Hepatocyte (in vitro differentiated cells): ENCODE measurements around the gene SHH.

ENCODE experiments used
- EZH2phosphoT487 ChIP-seq: fragments of 200-600 bp; sonication (generic); IDR thresholded peaks from one replicate; pipeline ENCODE4 v1.6.1; 2018; ENCODE audit warnings: antibody characterized with exemption, mild to moderate bottlenecking, low read depth, moderate library complexity; ENCODE audit not compliant: unreplicated experiment, severe bottlenecking
- TF ChIP-seq, protein P1 (sequence below): fragments of 200-600 bp; sonication (generic); IDR thresholded peaks from 2 replicates; pipeline ENCODE4 v1.5.1; 2016; ENCODE audit warnings: antibody characterized with exemption, mild to moderate bottlenecking; ENCODE audit not compliant: poor library complexity

DNA sequence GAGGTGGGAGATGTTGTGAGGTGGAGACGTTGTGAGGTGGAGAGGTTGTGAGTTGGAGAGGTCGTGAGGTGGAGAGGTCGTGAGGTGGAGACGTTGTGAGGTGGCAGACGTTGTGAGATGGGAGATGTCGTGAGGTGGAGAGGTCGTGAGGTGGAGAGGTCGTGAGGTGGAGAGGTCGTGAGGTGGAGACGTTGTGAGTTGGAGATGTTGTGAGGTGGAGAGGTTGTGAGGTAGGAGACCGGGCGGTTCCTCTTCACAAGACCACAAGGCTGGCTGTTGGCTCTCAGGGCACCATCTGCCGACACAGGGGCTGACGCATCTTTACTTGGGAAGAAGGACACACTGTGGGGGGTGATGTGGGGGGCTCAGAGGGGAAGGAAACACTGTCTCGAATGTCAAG lies 34.7 kb upstream of the SHH start:
- no peak for TF ChIP-seq EZH2phosphoT487
- TF ChIP-seq, protein P1, sequence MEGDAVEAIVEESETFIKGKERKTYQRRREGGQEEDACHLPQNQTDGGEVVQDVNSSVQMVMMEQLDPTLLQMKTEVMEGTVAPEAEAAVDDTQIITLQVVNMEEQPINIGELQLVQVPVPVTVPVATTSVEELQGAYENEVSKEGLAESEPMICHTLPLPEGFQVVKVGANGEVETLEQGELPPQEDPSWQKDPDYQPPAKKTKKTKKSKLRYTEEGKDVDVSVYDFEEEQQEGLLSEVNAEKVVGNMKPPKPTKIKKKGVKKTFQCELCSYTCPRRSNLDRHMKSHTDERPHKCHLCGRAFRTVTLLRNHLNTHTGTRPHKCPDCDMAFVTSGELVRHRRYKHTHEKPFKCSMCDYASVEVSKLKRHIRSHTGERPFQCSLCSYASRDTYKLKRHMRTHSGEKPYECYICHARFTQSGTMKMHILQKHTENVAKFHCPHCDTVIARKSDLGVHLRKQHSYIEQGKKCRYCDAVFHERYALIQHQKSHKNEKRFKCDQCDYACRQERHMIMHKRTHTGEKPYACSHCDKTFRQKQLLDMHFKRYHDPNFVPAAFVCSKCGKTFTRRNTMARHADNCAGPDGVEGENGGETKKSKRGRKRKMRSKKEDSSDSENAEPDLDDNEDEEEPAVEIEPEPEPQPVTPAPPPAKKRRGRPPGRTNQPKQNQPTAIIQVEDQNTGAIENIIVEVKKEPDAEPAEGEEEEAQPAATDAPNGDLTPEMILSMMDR = no peak
